Left ventricle myocardium inferior (tissue), 1 donor: ENCODE data around the gene ZDHHC9. TPM values are rescaled to one million over a fixed set of nuclear protein-coding genes. Genes with fewer than 3 reads are reported as not detected.

Source experiments
- DNase-seq: peaks from one replicate; pipeline ENCODE4 v3.0.0-alpha.2; 2020
- H3K27ac ChIP-seq: fragments of 200-600 bp; replicated peaks from 2 replicates; pipeline ENCODE4 v1.8.0; 2021
- H3K27me3 ChIP-seq: fragments of 200-600 bp; 2 replicates; pipeline ENCODE4 v1.8.0; 2021; ENCODE audit warnings: low read depth
- H3K36me3 ChIP-seq: fragments of 200-600 bp; 2 replicates; pipeline ENCODE4 v1.8.0; 2021
- H3K4me1 ChIP-seq: fragments of 200-600 bp; 2 replicates; pipeline ENCODE4 v1.8.0; 2021
- H3K4me3 ChIP-seq: fragments of 200-600 bp; 2 replicates; pipeline ENCODE4 v1.8.0; 2021; ENCODE audit warnings: mild to moderate bottlenecking, moderate library complexity
- H3K9me3 ChIP-seq: fragments of 200-600 bp; replicated peaks from 2 replicates; pipeline ENCODE4 v1.8.0; 2021
- intact Hi-C: fragments of 100-400 bp; cut with micrococcal nuclease; formaldehyde crosslinking; loops from one replicate; pipeline ENCODE4 v1.11.0; 2022
- total RNA-seq: library from RNA; stranded (reverse); fragmentation: NEBNext Ultra II Directional; extraction: Animal tissue kit (Norgen Biotek cat#: 25700); gene quantifications from one replicate; pipeline ENCODE4 v1.2.1, GENCODE V29; 2021
- TF ChIP-seq, protein P1 (sequence below): fragments of 200-600 bp; IDR thresholded peaks from 2 replicates; pipeline ENCODE4 v1.8.0; 2021; ENCODE audit warnings: antibody characterized with exemption, mild to moderate bottlenecking, borderline replicate concordance
- donor health status: DM: no; HTN: yes; CAD: no; lungs with severe emphysema.

The ZDHHC9 gene
- total RNA-seq, 1 donor from 2014 or later: 11.9 TPM

DNA sequence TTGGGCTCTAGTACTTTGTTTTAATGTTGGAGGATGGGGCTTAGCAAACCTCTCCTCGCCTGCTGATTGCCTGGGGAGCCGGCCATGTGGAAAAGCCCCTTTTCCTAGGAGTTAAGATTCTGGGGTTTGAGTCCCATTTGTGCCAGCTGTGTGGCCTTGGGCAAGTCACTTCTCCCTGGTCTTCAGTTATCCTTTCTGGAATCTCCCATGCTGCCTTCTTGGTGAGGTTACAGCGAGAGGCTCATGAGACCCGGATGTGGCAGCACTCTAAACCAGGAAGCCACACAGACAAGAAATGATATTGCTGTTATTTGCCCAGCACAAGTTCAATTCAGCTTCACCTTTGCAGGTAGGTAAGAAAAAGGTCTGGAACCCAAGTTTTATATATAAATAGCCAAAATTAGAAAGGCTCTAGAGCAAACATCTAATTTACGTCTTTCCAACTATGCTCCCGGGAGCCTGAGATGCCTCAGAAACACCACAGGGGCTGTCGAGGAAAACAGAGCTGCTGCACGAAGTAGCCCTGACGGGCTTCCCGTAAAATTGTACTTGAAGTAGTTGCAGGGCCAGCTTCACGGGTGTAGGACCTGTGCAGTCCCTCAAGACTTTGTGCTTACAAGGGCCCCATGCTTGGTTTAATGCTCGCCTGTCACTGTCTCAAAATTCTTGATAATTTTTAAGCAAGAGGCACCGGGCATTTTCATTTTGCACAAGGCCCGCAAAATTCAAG lies 72.3 kb downstream of the ZDHHC9 start:
- intact Hi-C loops: no loop called here
- H3K36me3 ChIP-seq: no peaks in the 10 kb centered on the region
- no peak overlapping the region for H3K4me3 ChIP-seq
- H3K27ac ChIP-seq: no peak overlapping the region
- no peaks in the 10 kb centered on the region for H3K9me3 ChIP-seq
- no peaks in the 10 kb centered on the region for H3K4me1 ChIP-seq
- no peaks in the 10 kb centered on the region for H3K27me3 ChIP-seq
- no peak for DNase-seq
- TF ChIP-seq, protein P1, sequence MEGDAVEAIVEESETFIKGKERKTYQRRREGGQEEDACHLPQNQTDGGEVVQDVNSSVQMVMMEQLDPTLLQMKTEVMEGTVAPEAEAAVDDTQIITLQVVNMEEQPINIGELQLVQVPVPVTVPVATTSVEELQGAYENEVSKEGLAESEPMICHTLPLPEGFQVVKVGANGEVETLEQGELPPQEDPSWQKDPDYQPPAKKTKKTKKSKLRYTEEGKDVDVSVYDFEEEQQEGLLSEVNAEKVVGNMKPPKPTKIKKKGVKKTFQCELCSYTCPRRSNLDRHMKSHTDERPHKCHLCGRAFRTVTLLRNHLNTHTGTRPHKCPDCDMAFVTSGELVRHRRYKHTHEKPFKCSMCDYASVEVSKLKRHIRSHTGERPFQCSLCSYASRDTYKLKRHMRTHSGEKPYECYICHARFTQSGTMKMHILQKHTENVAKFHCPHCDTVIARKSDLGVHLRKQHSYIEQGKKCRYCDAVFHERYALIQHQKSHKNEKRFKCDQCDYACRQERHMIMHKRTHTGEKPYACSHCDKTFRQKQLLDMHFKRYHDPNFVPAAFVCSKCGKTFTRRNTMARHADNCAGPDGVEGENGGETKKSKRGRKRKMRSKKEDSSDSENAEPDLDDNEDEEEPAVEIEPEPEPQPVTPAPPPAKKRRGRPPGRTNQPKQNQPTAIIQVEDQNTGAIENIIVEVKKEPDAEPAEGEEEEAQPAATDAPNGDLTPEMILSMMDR: no peak

DNA sequence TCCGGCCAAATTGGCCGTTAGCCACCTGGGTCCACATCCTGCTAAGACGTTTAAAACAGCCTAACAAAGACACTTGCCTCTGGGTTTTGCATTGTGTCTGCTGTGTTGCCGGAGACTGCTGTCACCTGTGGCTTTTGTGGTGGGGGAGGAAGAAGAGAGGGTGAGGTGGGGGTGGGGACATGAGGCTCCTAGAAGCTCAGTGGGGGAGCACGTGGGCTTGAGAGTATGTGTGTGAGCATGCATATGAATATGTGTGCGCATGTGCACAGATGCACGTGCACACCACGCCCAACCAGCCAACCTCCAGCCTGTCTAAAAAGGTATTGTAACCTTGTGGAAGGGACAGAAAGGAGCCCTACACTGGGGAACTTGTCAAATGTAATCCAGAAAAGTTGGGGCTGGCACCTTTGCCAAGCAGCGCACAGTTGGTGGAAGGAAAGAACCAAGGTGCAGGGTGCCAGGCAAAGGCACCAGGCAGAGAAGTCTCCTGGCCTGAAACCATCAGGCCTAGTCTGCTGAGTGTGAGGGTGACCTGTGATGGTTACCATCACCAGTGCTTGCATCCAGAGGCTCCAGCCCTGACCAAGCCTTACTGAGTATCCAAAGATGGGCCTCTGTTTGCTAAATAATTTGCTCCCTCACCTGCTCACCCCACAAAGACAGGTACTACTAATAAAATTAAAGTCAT lies 74.1 kb downstream of the ZDHHC9 start:
- Histone ChIP-seq H3K36me3 (no peaks in the 10 kb centered on the region), H3K27ac (no peak overlapping the region), H3K9me3 (no peaks in the 10 kb centered on the region), H3K4me1 (no peaks in the 10 kb centered on the region), H3K4me3 (no peak overlapping the region), H3K27me3 (no peaks in the 10 kb centered on the region)
- intact Hi-C loops: no loop called here
- no peak for DNase-seq
- TF ChIP-seq, protein P1: no peak

DNA sequence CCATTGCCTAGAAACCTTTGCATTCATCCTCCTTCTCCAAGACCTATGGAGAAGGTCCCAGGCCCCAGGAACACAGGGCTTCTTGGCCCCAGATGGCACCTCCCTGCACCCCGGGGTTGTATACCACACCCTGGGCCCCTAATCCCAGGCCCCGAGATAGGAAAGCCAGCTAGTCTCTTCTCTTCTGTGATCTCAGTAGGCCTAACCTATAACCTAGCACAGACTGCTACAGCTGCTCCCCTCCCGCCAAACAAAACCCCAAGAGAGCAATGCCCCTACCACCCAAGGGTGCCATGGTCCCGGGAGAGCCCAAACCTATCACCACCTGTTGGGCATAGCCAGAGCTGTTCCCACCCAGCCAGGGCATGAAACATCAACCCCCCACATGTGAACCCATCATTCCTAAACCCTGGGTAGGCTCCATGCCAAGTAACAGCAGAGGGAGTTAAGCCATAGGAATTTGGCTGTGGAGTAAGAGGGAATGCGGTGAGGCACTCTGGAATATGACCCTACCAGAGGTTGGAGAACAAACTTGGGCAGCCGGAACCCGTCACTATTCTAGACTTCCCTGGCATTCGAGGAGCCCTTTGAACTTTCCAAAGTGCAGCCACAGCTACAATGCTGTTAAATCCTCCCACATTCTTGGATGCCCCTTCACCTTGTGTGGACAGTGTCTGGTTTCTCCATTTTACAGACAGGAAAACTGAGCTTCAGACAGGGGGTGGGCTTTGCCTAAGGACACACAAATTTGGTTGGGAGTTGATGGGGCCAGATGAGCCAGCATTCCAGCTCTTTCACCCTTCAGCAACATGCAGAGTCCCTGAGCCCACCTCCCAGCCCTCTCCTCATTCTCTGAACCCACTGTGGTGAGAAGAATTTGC lies 74.9 kb downstream of the ZDHHC9 start:
- H3K4me3 ChIP-seq: no peak overlapping the region
- H3K4me1 ChIP-seq: no peaks in the 10 kb centered on the region
- TF ChIP-seq, protein P1: no peak
- H3K27ac ChIP-seq: no peak overlapping the region
- H3K36me3 ChIP-seq: no peaks in the 10 kb centered on the region
- intact Hi-C loops: no loop called here
- no peaks in the 10 kb centered on the region for H3K27me3 ChIP-seq
- H3K9me3 ChIP-seq: no peaks in the 10 kb centered on the region
- no peak for DNase-seq

DNA sequence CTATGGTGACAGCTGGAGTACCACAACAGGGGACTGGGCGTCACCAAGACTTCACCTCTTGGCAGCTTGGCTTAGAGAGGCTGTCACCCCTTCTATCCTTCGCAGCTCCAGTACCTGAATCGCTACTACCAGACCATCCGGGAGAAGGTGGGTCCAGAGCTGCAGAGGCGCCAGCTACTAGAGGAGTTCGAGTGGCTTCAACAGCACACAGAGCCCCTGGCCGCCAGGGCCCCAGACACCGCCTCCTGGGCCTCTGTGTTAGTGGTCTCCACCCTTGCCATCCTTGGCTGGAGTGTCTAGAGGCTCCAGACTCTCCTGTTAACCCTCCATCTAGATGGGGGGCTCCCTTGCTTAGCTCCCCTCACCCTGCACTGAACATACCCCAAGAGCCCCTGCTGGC lies 75.5 kb downstream of the ZDHHC9 start:
- TF ChIP-seq, protein P1: no peak
- DNase-seq: no peak
- intact Hi-C loops: no loop called here

DNA sequence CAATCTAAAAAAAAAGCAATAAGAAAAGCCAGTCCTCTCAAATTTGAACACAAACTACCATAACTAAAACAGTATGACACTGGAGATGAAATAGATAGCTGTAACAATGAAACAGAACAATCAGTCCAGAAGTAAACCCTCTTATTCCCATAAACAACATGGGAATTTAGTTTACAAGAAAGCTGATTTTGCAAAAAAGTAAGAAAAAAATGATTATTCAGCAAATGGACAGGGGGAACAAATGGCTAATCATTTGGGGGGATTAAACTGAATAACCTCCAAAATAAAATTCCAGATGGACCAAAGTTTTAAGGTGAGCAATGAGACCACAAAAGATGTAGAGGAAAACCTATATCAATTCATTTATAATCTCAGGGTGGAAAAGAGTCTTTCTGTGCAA lies 80.0 kb downstream of the ZDHHC9 start:
- intact Hi-C loops: no loop called here
- peaks cover 12% of the 10 kb centered on the region for H3K4me1 ChIP-seq
- no peak overlapping the region for H3K4me3 ChIP-seq
- DNase-seq: no peak
- TF ChIP-seq, protein P1: no peak
- no peaks in the 10 kb centered on the region for H3K9me3 ChIP-seq
- no peaks in the 10 kb centered on the region for H3K36me3 ChIP-seq
- no peaks in the 10 kb centered on the region for H3K27me3 ChIP-seq
- H3K27ac ChIP-seq: no peak overlapping the region

More for the DNA sequence above, 75.5 kb downstream of the ZDHHC9 start:
- no peaks in the 10 kb centered on the region for H3K36me3 ChIP-seq
- H3K27ac ChIP-seq: no peak overlapping the region
- no peak overlapping the region for H3K4me3 ChIP-seq
- no peaks in the 10 kb centered on the region for H3K27me3 ChIP-seq
- H3K9me3 ChIP-seq: no peaks in the 10 kb centered on the region
- H3K4me1 ChIP-seq: no peaks in the 10 kb centered on the region
